HCT116 (cell line): ENCODE data around the gene MLH3. TPM values are rescaled to one million over a fixed set of nuclear protein-coding genes. Genes with fewer than 3 reads are reported as not detected.

Source experiments
- ATAC-seq: fragments of 200-7000 bp; cut with Tn5 transposase; 2 replicates; pipeline ENCODE4 v1.9.1; 2020; ENCODE audit warnings: mild to moderate bottlenecking, moderate library complexity
- Bru-seq: library from RNA; stranded (reverse); fragments of 400-500 nt; gene quantifications from one replicate; lab custom pipeline; 2021; lab: Mats Ljungman, UMichigan
- BruChase-seq, 2 experiments: library from RNA; stranded (reverse); fragments of 400-500 nt; gene quantifications; one replicate each; lab custom pipeline; 2021; lab: Mats Ljungman, UMichigan
- BruUV-seq: library from RNA; stranded (reverse); fragments of 400-500 nt; replicated peaks from 2 replicates; lab custom pipeline; 2021; lab: Mats Ljungman, UMichigan
- CTCF ChIA-PET: fragments of 300-600 bp; sonication (Branson Sonifier 250); formaldehyde crosslinking; loops from one replicate; lab custom pipeline; 2021; ENCODE audit warnings: antibody characterized with exemption; lab: Charles Lee
- POLR2A ChIA-PET: fragments of 300-600, 350-600 bp; sonication (Branson Sonifier 250); formaldehyde crosslinking; loops from one replicate; lab custom pipeline; 2021; ENCODE audit warnings: antibody characterized with exemption; lab: Charles Lee
- RAD21 ChIA-PET, 2 experiments: fragments of 300-600 bp; sonication (Branson Sonifier 250); formaldehyde crosslinking; loops; one replicate each; lab custom pipeline; 2023; ENCODE audit warnings: low total read pairs in 2 of 2; ENCODE audit not compliant: uncharacterized antibody in 2 of 2, unreplicated experiment in 2 of 2, low non-redundant PET in 1 of 2; lab: Charles Lee
- DNase-seq: peaks from one replicate; pipeline ENCODE4 v3.0.0-alpha.2; 2010; ENCODE audit warnings: low read depth, low spot score
- H2AFZ ChIP-seq: fragments of 200-600 bp; shearing (Covaris generic), sonication (generic); 2 replicates; pipeline ENCODE4 v1.6.1; 2017; ENCODE audit warnings: low read depth, mixed run types, mixed read lengths, antibody characterized with exemption, low read length; ENCODE audit not compliant: poor library complexity, severe bottlenecking
- H3K27ac ChIP-seq: 2 replicates; pipeline ENCODE4 v1.5.1; 2012; ENCODE audit warnings: low read depth, low read length
- H3K27me3 ChIP-seq: fragments of 200-600 bp; sonication (generic); 2 replicates; pipeline ENCODE4 v1.6.1; 2016; ENCODE audit warnings: mixed run types, low read length, mixed read lengths; ENCODE audit not compliant: insufficient read depth
- H3K36me3 ChIP-seq, 2 experiments: fragments of 200-500 bp in 1 of 2; fragments of 200-600 bp in 1 of 2; sonication (Bioruptor generic) in 1 of 2; sonication (generic) in 1 of 2; 2 replicates each; pipeline versions ENCODE4 v1.5.1 to v1.6.1; 2014 to 2016; ENCODE audit warnings: low read length in 2 of 2, inconsistent platforms in 1 of 2, mixed read lengths in 1 of 2, mixed run types in 1 of 2; ENCODE audit not compliant: insufficient read depth in 2 of 2, control insufficient read depth in 1 of 2
- H3K4me1 ChIP-seq, 2 experiments: fragments of 200-600 bp in 1 of 2; sonication (generic) in 1 of 2; 2 replicates each; pipeline versions ENCODE4 v1.5.1 to v1.6.1; 2012 to 2017; ENCODE audit warnings: low read length in 2 of 2, inconsistent platforms in 1 of 2, mild to moderate bottlenecking in 1 of 2, mixed read lengths in 1 of 2, mixed run types in 1 of 2, moderate library complexity in 1 of 2; ENCODE audit not compliant: insufficient read depth in 2 of 2, control insufficient read depth in 1 of 2
- H3K4me2 ChIP-seq: fragments of 200-600 bp; sonication (generic); 2 replicates; pipeline ENCODE4 v1.6.1; 2017; ENCODE audit warnings: mixed run types, low read length, mixed read lengths
- H3K4me3 ChIP-seq, 2 experiments: fragments of 200-600 bp in 1 of 2; sonication (generic) in 1 of 2; replicated peaks in 1 of 2; 2 replicates each; pipeline ENCODE4 v1.5.1; 2011 to 2016; ENCODE audit warnings: low read length in 2 of 2, control low read depth in 1 of 2, low read depth in 1 of 2, mild to moderate bottlenecking in 1 of 2, mixed read lengths in 1 of 2, mixed run types in 1 of 2
- H3K79me2 ChIP-seq: fragments of 200-600 bp; sonication (generic); 2 replicates; pipeline ENCODE4 v1.6.1; 2017; ENCODE audit warnings: mild to moderate bottlenecking, mixed run types, low read length, moderate library complexity, mixed read lengths; ENCODE audit not compliant: insufficient read depth
- H3K9ac ChIP-seq: fragments of 200-600 bp; sonication (generic); 2 replicates; pipeline ENCODE4 v1.6.1; 2016; ENCODE audit warnings: low read length, mixed read lengths
- H3K9me2 ChIP-seq: fragments of 200-600 bp; sonication (generic), shearing (Covaris generic); 2 replicates; pipeline ENCODE4 v1.6.1; 2017; ENCODE audit warnings: mixed run types, mild to moderate bottlenecking, moderate library complexity; ENCODE audit not compliant: insufficient read depth
- H3K9me3 ChIP-seq, 2 experiments: fragments of 200-500 bp in 1 of 2; fragments of 200-600 bp in 1 of 2; sonication (Bioruptor generic) in 1 of 2; sonication (generic) in 1 of 2; 2 replicates each; pipeline ENCODE4 v1.6.1; 2014 to 2017; ENCODE audit warnings: low read length in 2 of 2, mixed read lengths in 2 of 2, inconsistent platforms in 1 of 2, low read depth in 1 of 2, mild to moderate bottlenecking in 1 of 2, mixed run types in 1 of 2, moderate library complexity in 1 of 2; ENCODE audit not compliant: control insufficient read depth in 1 of 2, insufficient read depth in 1 of 2
- H4K20me1 ChIP-seq: fragments of 200-600 bp; sonication (generic), shearing (Covaris generic); 2 replicates; pipeline ENCODE4 v1.6.1; 2017; ENCODE audit warnings: mixed run types, mild to moderate bottlenecking, moderate library complexity; ENCODE audit not compliant: insufficient read depth
- CEBPB ChIP-seq: IDR thresholded peaks from 2 replicates; pipeline ENCODE4 v1.6.1; 2012; ENCODE audit warnings: low read depth
- CTCF ChIP-seq, 3 experiments: fragments of 200-600 bp in 1 of 3; sonication (generic) in 1 of 3; IDR thresholded peaks in 2 of 3; conservative IDR thresholded peaks in 1 of 3; 2 replicates each; pipeline ENCODE4 v1.5.1; 2012 to 2017; ENCODE audit warnings: low read depth in 2 of 3, low read length in 2 of 3, antibody characterized with exemption in 1 of 3, borderline replicate concordance in 1 of 3, control low read depth in 1 of 3, mild to moderate bottlenecking in 1 of 3, mixed read lengths in 1 of 3, mixed run types in 1 of 3, moderate library complexity in 1 of 3; ENCODE audit not compliant: insufficient read depth in 1 of 3
- EZH2phosphoT487 ChIP-seq: fragments of 200-600 bp; IDR thresholded peaks from 2 replicates; pipeline ENCODE4 v1.6.1; 2018; ENCODE audit warnings: antibody characterized with exemption, borderline replicate concordance
- FOSL1 ChIP-seq: IDR thresholded peaks from 2 replicates; pipeline ENCODE4 v1.6.1; 2012; ENCODE audit warnings: low read depth
- MAX ChIP-seq: IDR thresholded peaks from 2 replicates; pipeline ENCODE4 v1.6.1; 2012
- POLR2AphosphoS5 ChIP-seq: IDR thresholded peaks from 2 replicates; pipeline ENCODE4 v1.6.1; 2011; ENCODE audit warnings: mild to moderate bottlenecking, low read depth, low read length, moderate library complexity
- SP1 ChIP-seq: IDR thresholded peaks from 2 replicates; pipeline ENCODE4 v1.6.1; 2012; ENCODE audit warnings: low read depth
- SRF ChIP-seq: IDR thresholded peaks from 2 replicates; pipeline ENCODE4 v1.6.1; 2012; ENCODE audit warnings: low read depth
- ZFX ChIP-seq: fragments of 450-650 bp; IDR thresholded peaks from 2 replicates; pipeline ENCODE4 v1.6.1; 2017
- intact Hi-C: fragments of 100-400 bp; cut with micrococcal nuclease; formaldehyde crosslinking; loops from 2 replicates; pipeline ENCODE4 v1.10.0; 2022
- long read RNA-seq: library from polyadenylated mRNA; unstranded; transcript quantifications from one replicate; pipeline ENCODE4 v2.0.0, GENCODE V29; 2021; ENCODE audit not compliant: unreplicated experiment
- polyA plus RNA-seq: library from polyadenylated mRNA; unstranded; fragments of >200 nt; gene quantifications from 2 replicates; pipeline ENCODE4 v1.2.1, GENCODE V29; 2012; ENCODE audit warnings: missing spikeins
- total RNA-seq: library from RNA; stranded (reverse); gene quantifications from one replicate; pipeline ENCODE4 v1.2.1, GENCODE V29; 2021; ENCODE audit not compliant: unreplicated experiment

The MLH3 gene
- total RNA-seq: 14.7 TPM
- polyA plus RNA-seq: 7.2 and 10.9 TPM in 2 replicates
- percentile 78 among the genes with signal in this experiment for Bru-seq, nascent RNA
- percentile 68 among the genes with signal in this experiment for BruChase-seq, experiment 1, labeled RNA remaining after a 6-hour chase
- BruChase-seq, experiment 2, labeled RNA remaining after a 2-hour chase: percentile 82 among the genes with signal in this experiment
- long read RNA-seq, partial matches to known transcripts: 7 of 14 reads
- long read RNA-seq, other reads (novel, unspliced or antisense): 6 of 14 reads

DNA sequence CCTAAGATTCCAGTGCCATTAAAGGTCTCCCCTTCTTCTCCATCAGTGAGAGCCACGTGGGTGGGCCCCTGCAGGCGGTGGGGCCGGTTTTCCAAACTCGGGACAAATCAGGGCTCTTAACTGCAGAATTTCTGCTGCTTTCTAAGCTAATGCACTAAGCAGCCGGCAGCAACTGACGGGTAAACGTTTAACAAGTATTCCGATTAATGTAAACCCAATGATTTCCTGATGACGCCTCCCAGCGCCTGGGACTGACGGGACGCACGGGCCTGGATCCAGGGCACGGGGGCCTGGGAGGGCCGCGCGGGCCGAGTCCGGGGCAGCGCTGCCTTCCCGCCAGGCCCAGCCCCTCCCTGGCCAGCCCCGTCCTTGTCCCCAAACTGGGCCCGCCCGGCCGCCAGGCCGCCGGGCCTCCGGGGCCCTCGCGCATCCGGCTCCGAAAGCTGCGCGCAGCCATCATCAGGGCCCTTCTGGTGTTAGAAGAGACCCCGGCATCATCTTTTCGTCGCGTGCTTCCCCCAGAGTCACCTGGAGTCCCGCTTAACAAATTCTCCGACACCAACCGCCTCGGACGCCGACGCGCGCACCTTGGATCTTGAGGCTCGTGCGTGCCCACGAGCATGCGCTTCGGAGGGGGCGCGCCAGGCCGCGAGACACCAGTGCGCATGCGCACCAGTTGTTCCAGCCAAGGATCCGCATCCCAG is at the start of gene MLH3:
MLH3 (minus strand) TSS at position 616 of the 704 bp plus-strand sequence. CDS start 1,812 bp downstream, outside the sequence.
- peak; percentile 65 for DNase-seq
- intact Hi-C loops: no loop called here
- CTCF ChIA-PET: interaction anchor here (0.9 kb wide), 1 partner anchor 106 kb away, joined by 3 read pairs; no protein-coding TSS in a partner anchor
- no TSS peak for BruUV-seq
- Histone ChIP-seq H3K4me1 (peaks cover 0 to 16% of the 10 kb centered on the region in 2 experiments; a peak in 3 of 4 replicates), H4K20me1 (no peaks in the 10 kb centered on the region), H3K27ac (peak within 1 kb of the TSS; percentile 58), H3K9me2 (no peaks in the 10 kb centered on the region), H3K4me3 (peak within 1 kb of the TSS; percentile 50 to 59), H3K79me2 (peaks cover 22% of the 10 kb centered on the region), H3K9me3 (no peaks in the 10 kb centered on the region), H3K4me2 (peak within 1 kb of the TSS; percentile 82), H3K36me3 (peaks cover 0 to 7% of the 10 kb centered on the region in 2 experiments; a peak in 2 of 4 replicates), H3K27me3 (no peaks in the 10 kb centered on the region), H2AFZ (peak within 1 kb of the TSS; percentile 71), H3K9ac (peak within 1 kb of the TSS; percentile 70)
- ATAC-seq: peak; percentile 88
- RAD21 ChIA-PET: no interaction called here
- POLR2A ChIA-PET: no interaction called here
- TF ChIP-seq FOSL1 (no peak), EZH2phosphoT487 (no peak), POLR2AphosphoS5 (peak; percentile 76), CTCF (IDR thresholded peaks at IDR 0.05 in 2 of 3, conservative IDR thresholded peaks at IDR 0.05 in 1 of 3; ENCODE audit: borderline replicate concordance in 1 of 3, insufficient read depth in 1 of 3, low read depth in 2 of 3, low read length in 2 of 3) (no peak), SRF (no peak), ZFX (peak; percentile 98), CEBPB (no peak), MAX (peak; percentile 97), SP1 (no peak)
